Keratinocyte (primary cell): Measurements from ENCODE around the gene AK1.

Experiments used
- EZH2 ChIP-seq: IDR thresholded peaks from one replicate; pipeline ENCODE4 v1.6.1; 2012; ENCODE audit warnings: inconsistent platforms, mild to moderate bottlenecking, low read length, moderate library complexity
- TF ChIP-seq, protein P1 (sequence below), 3 experiments: IDR thresholded peaks in 1 of 3; conservative IDR thresholded peaks in 1 of 3; optimal IDR thresholded peaks in 1 of 3; 2 replicates in 2 of 3; 3 replicates in 1 of 3; pipeline versions ENCODE3 to v1.5.1; 2011; ENCODE audit warnings: low read length in 3 of 3, mild to moderate bottlenecking in 3 of 3, moderate library complexity in 2 of 3, control low read depth in 1 of 3, inconsistent platforms in 1 of 3; ENCODE audit not compliant: insufficient read depth in 2 of 3; ENCODE audit errors: extremely low read depth in 1 of 3

GRCh38 chr9:127846443-127847177 lies 30.9 kb downstream of the AK1 start:
- TF ChIP-seq, protein P1, sequence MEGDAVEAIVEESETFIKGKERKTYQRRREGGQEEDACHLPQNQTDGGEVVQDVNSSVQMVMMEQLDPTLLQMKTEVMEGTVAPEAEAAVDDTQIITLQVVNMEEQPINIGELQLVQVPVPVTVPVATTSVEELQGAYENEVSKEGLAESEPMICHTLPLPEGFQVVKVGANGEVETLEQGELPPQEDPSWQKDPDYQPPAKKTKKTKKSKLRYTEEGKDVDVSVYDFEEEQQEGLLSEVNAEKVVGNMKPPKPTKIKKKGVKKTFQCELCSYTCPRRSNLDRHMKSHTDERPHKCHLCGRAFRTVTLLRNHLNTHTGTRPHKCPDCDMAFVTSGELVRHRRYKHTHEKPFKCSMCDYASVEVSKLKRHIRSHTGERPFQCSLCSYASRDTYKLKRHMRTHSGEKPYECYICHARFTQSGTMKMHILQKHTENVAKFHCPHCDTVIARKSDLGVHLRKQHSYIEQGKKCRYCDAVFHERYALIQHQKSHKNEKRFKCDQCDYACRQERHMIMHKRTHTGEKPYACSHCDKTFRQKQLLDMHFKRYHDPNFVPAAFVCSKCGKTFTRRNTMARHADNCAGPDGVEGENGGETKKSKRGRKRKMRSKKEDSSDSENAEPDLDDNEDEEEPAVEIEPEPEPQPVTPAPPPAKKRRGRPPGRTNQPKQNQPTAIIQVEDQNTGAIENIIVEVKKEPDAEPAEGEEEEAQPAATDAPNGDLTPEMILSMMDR (optimal IDR thresholded peaks at IDR 0.05 in 1 of 3, IDR thresholded peaks at IDR 0.05 in 1 of 3, conservative IDR thresholded peaks at IDR 0.05 in 1 of 3; ENCODE audit: extremely low read depth in 1 of 3, insufficient read depth in 2 of 3, low read length in 3 of 3): no peak
- no peak for TF ChIP-seq EZH2
